Activated CD4-positive, alpha-beta T cell treated with anti-CD3 and anti-CD28 coated beads, Interleukin-2, amount 50 U/mL, for 24 hours (primary cell): ENCODE results near the gene FLRT1.

Experiments
- DNase-seq, 2 donors: peaks; one replicate each; pipeline ENCODE4 v3.0.0-alpha.2; 2020; ENCODE audit warnings: low read depth in 1 of 2, low spot score in 1 of 2

The FLRT1 gene

DNA sequence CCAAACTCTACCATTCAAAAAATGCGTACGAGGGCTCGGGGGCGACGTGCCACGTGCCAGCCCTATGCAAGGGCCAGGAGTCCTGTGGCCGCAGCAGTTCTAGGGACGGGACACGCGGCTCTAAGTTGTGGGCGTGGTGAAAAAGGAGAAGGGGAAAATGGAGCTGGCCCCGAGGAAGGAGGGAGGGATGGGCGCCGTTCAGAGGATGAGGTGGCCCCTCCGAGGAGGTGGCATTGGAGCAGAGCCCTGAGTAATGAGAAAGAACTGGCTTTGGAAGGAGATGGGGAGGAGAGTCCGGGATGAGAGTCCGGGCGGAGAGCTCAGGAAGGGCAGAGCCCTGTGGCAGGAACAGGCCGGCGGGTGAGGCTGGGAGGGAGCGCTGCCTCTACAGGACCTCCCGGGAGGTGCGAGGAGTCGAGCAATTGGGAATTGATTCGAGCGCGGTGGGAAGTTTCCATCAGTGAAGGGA lies 28.5 kb upstream of the FLRT1 start:
- no peak for DNase-seq

DNA sequence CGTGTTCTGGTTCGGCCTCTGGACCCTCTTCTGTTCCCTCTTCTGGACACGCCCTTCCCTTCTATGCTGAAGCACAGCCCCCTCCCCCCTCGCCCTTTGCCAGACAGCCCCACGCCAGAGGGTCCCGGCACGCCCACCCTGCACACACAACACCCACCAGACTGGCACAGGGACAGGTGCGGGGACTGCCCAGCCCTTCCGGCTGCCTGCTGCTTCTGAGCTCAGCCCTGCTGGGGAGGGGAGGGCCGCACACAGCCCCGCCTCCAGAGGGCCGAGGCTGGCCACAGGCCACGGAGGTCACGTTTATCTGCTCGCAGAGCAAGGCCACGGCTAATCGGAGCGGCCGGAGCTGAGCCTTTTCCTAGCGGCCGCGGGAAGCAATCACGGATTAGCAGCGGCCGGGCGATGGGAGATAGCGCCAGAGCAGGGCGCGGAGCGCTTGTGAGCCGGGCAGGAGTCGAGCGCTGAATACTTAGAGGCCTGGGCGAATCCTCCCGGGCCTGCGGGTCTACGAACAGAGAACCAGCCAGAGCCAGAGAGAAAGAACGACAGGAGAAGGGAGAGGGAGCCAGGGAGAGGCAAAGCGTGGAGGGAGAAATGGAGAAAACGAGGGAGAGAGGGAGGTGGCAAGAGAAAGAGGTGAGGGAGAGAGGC lies 28.0 kb upstream of the FLRT1 start:
- no peak for DNase-seq

DNA sequence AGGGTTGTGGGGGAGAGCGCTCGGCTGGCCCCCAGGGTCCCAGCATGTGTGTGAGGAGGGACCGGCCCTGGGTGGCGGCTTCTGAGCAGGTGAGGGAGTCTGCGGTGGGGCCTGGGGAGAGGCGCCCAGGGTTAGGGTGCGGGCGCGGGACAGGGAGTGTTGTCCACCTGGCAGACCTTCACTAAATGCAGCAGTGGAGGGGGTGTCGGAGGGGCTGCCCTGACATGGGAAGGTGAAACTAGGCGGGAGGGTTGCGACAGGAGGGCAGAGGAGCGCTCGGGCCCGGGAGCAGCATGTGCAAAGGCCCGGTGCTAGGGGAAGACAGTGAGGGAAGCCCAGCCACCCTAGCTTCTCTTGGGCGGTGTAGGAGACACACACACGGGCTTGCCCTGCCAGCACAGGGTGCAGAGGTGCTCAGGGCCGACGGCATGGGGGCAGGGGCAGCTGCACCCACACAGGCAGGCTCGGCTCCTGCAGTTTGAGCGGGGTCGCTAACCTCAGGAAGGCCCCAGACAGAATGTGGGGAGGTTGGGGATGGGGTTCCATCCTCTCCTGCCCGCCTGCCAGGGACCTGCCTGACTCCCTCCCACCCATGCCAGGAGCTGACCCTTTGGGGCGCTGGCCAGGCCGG lies 27.3 kb upstream of the FLRT1 start:
- no peak for DNase-seq

DNA sequence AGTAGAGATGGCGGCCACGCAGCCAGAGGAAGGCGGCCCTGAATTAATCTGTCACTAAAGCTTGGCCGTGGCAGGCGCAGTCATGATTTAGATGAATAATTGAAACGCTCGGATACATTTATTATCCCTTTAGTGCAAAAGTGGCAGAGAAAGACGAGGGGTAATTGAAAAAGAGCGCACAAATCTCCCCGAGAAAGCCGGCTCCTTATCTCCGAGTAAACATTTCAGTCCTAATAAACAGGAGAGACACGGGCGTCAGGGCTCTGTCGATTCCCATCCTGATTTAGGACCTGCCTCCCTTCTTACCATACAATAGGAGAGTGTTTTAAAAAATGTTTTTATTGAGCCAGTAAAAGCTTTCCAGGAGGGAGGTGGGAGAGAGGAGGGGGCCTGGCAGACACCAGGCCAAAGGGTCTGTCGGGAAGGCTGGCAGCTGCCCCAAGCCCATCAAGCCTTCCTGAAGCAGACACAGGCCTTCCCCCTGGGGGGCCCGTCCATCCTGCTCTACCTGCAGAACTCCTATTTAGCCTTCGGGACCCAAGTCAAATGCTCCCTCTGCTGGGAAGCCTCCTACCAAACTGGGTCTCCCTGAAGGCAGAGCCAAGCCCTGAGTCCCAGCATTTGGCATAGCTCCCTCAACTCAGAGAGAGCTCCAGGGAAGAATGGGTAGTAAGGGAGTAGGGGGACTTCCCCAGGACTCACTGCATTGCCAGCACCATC lies 26.7 kb upstream of the FLRT1 start:
- DNase-seq: no peak

DNA sequence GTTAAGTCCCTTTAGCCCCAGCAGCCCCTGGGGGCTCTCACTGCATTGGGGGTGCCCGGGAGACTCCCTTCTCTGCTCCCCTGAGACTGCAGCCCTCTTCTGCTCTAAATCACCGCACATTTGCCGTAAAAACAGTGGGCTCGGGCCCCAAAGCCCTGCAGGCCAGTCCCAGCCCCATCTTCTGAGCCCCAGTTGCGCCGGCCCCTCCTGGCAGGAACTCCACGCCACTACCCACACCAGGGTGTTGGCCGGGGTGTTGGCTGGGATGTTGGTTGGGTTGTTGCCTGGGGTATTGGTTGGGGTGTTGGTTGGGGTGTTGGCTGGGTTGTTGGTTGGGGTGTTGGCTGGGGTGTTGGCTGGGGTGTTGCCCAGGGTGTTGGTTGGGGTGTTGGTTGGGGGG lies 26.0 kb upstream of the FLRT1 start:
- DNase-seq: no peak

DNA sequence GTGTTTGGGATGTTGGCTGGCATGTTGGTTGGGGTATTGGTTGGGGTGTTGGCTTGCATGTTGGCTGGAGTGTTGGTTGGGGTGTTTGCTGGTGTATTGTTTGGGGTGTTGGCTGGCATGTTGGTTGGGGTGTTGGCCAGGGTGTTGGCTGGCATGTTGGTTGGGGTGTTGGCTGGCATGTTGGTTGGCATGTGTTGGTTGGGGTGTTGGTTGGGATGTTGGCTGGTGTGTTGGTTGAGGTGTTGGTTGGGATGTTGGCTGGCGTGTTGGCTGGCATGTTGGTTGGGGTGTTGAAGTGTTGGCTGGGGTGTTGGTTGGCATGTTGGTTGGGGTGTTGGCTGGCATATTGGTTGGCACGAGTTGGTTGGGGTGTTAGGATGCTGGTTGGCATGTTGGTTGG lies 24.9 kb upstream of the FLRT1 start:
- no peak for DNase-seq

DNA sequence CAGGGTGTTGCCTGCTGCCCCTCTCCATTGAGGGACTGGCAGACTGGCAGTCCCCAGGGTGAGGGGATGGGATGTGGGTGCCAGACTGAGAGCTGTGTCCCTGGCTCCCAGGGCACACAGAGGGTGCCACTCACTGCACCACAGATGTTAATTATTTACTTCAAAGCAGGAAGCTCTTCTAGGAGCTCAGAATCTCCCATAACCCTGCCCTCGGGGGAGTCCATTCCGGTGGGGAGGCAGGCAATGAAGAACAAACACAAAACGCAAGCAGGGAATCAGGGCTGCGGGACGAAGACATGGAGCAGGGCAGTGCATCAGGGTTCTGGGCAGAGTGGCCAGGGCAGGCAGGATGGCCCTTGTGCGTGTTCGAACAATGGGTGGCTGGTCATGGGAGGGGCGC lies 24.4 kb upstream of the FLRT1 start:
- DNase-seq: no peak

DNA sequence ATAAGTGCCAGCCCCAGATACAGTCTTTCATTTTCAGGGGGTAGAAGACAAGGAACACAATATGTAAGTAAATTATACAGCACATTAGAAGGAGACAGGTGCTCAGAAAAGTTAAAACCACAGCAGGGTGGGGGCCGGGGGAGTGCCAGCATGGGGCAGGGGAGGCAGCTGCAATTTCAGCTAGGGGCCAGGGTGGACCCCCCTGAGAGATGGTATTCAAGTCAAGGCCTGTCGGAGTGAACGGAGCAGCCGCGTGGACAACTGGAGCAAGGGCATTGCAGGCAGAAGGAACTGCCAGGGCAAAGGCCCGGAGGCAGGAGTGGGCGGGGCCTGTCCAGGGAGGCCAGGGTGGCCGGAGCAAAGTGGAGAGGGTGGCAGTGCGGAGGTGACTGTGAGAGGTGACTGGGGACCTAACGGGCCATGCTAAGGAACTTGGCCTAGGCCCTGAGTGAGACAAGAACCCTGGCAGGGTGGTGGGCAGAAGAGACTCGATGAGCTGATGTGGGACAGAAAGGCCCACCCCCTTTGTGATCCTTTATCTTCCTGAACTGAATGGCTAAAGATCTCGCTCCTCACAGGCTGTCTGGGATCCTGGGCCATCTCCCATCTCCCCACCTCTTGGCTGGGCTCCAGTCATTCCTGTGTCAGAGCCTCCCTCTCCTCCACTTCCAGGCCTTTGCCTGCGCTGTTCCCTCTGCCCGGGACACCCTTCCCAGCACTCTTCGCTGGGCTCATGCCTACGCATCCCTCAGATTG lies 22.4 kb upstream of the FLRT1 start:
- no peak for DNase-seq

DNA sequence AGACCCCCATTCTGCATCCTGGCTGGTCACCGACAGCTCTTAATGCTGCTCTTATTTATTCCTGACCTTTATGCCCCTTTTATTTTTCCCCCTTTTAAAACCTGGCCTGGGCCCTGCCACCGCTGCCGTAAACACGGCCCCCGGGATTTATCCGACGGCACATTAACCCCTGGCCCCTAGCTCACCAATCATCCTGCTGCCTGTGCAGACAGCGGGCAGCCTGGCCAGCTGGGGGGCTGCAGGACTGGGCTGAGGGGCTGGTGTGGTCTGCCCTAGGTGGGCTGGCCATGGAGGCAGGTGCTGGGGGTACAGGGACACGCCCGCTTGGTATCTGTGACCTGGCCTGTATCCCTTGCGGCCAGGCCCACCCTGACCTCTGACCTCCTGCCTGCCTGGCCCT lies 21.4 kb upstream of the FLRT1 start:
- no peak for DNase-seq

DNA sequence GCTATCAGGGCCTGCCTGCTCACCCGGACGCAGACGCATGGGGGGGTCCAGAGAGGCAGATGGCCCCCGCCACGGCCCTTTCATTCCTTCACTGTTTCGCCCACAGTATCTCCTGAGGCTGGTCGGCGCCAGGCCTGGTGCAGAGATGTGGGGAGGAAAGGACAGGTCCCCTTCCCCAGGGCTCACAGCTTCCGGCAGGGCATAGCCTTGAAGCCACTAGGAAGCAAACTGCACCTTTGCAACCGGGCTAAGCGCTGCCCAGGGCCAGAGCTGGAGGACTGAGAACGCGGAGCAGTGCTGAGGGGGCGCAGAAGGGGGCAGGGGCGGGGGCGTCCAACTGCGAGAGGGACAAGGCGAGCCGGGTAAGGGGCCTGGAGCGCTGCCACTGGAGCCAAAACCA lies 20.2 kb upstream of the FLRT1 start:
- DNase-seq: no peak

DNA sequence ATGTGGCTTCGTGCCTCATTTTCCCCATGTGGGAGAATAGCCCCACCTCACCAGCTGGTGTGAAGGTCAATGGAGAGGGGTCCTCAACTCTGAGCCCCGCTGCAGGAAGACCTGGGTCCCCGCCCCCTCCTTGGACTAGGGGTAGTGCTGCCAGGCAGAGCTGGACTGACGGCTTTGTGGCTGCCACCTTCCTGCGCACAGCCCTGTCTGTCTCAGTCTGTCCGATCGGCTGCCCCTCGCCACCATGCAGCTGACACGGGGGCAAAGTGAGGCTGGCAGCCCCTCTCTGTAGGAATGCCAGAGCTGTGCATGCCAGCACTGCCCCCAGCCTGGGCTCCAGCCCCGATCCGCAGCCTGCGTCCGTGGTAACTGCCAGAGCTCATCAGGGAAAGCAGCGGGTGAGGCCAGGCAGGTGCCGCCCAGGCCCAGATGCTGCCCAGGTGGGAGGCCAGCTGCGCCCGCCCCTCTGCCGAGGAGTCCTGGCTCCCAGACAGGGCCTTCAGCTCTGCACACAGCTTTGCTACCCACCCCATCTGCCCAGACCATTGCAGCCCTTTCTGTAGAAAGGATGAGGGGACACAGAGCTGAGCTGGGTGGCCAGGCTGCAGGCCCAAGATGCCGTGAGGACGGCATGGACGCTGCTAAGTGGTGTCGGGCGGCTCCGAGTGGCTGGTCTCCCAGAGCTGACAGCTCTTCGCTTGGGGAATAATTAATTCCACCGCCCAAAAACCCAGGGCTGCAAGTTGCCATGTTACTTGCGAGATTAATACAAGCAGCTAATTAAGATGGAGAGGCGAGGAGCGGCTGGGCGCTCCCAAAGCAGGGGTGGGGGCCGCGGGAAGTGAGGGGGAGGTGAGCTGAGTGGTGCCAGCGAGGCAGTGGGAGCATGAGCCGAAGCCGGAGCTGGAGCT lies 19.5 kb upstream of the FLRT1 start:
- DNase-seq: no peak

DNA sequence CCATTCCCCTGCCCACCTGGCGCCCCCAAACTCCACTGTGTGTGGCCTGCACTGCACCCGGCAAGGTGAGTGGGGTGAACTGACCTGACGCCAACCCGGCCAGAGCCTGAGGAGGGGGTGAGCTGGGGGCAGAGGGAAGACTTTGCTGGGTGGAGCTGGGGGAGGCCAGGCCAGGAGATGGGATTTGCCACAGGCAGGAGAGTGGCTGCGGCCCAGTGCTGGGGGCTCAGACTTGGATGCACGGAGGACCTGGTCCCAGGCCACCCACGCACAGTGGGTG lies 17.8 kb upstream of the FLRT1 start:
- DNase-seq: no peak

DNA sequence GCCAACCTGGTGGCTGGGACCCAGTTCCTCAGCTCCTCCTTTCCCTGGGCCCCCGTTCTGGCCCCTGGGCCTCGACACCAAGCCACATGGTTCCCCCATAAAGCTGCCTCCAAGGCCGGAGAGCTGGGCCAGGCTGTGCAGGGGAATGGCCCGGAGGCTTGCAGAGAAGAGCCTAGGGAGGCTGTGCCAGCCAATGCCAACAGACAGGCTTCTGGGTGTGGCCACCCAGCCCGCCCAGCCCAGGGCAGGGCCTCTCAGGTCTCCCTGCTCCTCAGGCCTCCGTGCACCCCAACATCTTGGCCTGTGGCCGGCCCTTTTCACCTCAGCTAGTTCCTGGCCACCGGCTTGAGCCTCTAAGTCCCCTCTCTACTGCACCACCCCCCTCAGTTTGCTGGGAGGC lies 17.4 kb upstream of the FLRT1 start:
- DNase-seq: no peak

DNA sequence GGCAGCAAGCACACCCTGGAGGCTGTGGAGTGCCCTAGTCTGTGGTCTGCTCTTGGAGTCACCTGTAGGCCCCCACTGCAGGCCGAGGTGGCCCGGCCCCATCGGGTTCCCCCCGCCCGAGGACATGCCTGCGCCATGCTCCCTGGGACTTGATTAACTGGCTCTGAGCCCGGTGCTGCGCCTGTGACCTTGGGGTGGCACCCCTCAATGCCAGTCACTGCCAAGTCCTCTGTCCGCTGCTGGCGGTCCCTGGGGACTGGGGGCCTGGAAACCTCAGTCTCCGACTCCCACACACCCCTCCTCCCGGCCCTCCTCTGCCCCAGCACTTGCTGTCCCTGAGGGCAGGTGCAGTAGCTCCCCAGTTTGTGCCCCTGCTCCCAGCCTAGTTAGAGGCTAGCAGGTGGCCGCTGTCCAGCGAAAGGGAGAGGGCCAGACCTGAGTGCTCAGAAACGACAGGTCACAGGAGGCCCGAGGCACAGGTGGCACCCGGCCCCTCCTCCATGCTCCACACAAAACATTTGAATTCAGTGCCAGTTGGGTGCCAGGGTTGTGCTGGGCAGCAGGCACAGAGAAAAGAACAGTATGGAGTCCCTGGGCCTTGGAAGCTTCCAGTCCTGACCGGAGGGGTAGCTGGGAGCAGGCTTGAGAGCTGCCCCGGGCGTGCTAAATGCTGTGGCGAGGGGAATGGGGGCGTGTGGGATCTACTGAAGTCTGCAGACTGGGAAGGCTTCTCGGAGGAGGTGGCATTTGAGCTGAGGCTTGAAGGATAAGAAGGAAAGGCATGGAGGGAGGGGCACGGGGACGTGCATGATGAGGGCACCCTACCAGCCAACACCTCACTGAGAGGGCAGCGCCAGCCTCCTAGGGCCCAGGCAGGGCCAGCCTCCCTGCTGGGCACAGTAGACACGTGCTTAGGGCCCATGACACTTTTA lies 16.4 kb upstream of the FLRT1 start:
- no peak for DNase-seq

DNA sequence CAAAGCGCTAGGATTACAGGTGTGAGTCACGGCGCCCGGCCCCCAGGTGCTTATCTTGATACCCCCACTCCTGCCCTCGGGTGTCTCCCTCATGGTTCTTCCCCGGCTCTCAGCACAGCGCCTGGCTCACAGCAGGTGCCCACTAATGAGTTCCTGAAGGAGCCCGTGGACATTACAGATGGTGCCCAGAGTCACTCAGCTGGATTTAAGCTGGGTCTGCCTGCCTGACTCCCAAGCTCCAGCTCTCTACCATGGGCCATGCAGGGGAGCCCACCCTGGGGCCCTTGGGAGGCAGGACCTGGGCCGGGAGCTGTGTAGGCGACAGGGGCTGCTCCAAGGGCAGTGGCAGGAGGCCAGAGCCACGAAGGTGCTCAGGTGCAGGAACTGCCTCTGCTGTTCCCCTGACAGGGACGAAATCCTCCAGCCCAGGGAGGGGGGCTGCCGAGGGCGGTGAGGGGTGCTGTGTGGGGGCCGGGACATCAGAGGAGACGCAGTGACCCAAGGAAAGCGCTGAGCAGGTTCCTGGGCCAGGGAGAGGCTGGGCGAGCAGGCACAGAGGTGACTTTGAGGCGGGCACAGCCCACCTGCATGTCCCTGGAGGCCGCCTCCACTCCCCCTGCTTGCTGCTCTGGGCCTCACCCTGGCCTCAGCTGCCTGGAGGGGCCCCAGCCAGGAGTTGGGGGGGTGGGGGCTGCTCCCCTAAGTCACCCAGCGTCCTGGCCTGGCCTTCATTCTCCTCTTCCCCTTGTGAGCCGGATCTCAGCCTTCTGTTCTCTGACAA lies 14.6 kb upstream of the FLRT1 start:
- no peak for DNase-seq

DNA sequence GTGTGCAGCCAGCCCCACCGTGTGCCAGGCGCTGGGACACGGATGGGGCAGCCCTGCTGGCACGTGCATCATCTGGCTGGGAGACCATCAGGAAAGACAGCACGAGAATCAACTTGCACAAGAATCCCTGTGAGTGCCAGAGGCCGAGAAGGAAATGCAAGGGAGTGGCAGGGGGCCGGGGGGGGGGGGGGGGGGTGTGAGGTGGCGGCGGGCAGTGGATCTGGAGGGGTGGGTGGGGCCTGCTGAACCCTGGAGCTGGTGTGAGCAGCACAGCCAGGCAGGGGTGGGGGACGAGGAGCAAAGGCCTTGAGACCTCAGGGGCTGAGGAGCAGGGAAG lies 14.0 kb upstream of the FLRT1 start:
- no peak for DNase-seq

DNA sequence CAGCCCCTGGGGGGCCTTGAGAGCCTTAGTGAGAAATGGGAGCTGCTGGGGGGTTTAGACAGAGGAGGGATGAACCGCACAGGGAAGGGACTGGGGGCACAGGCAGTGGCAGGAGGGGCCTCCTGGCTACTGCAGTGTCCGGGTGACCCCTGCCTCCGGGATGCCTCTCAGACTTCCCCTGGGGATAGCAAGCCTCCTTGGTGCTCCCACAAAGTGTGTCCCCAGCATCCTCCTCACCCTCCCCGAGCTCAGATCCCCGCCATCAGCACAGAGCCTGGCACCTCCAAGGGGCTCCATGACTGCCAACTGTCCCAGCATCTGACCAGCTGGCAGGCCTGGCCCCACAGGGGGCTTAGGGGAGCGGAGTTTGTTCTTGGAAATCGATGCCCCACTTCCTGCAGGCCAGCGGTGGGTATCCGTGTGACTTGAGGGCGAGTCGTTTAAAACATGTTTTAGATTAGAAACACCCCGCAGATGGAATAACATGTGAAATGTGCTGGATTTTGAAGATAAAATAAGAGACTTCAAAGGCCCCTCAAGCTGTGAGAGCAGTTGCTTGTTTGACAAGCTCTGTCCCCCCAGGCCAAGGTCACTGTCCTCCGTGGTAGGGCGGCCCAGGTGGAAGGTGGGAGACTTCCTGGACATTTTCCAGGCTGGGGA lies 13.5 kb upstream of the FLRT1 start:
- no peak for DNase-seq
